H1 (cell line): Measurements from ENCODE around the gene CCDC93. TPM values are rescaled to one million over a fixed set of nuclear protein-coding genes. Genes with fewer than 3 reads are reported as not detected.

Experiments
- CTCF ChIA-PET: fragments of 300-600 bp; sonication (Branson Sonifier 250); formaldehyde crosslinking; loops from one replicate; lab custom pipeline; 2021; ENCODE audit not compliant: partially characterized antibody; lab: Charles Lee
- POLR2A ChIA-PET: fragments of 300-600 bp; sonication (Branson Sonifier 250); formaldehyde crosslinking; loops from one replicate; lab custom pipeline; 2021; ENCODE audit warnings: inconsistent platforms; ENCODE audit not compliant: partially characterized antibody; lab: Charles Lee
- DNase-seq, 2 experiments: peaks; one replicate each; pipeline versions ENCODE4 v3.0.0 to v3.0.0-alpha.2; 2010 to 2022; ENCODE audit warnings: low spot score in 2 of 2, low read depth in 1 of 2, mixed read lengths in 1 of 2
- FAIRE-seq: peaks from 2 replicates; lab custom pipeline; 2011; peaks lifted over from hg19 to GRCh38; lab: Jason Lieb, UNC
- H2AFZ ChIP-seq: 2 replicates; pipeline ENCODE4 v1.8.1; 2012; ENCODE audit warnings: low read length, inconsistent platforms
- H2AK5ac ChIP-seq: 2 replicates; pipeline ENCODE4 v1.6.1; 2013; ENCODE audit warnings: low read depth, low read length
- H2BK120ac ChIP-seq: replicated peaks from 2 replicates; pipeline ENCODE3; 2013; ENCODE audit warnings: low read depth, low read length, inconsistent platforms
- H2BK12ac ChIP-seq: 2 replicates; pipeline ENCODE4 v1.6.1; 2013; ENCODE audit warnings: low read depth, low read length
- H2BK15ac ChIP-seq: 2 replicates; pipeline ENCODE4 v1.6.1; 2013; ENCODE audit warnings: low read length
- H2BK20ac ChIP-seq: 2 replicates; pipeline ENCODE4 v1.6.1; 2013; ENCODE audit warnings: low read length
- H2BK5ac ChIP-seq: 2 replicates; pipeline ENCODE4 v1.6.1; 2013; ENCODE audit warnings: low read depth, low read length
- H3K14ac ChIP-seq: 2 replicates; pipeline ENCODE4 v1.6.1; 2013; ENCODE audit warnings: inconsistent platforms; ENCODE audit not compliant: insufficient read length
- H3K18ac ChIP-seq: 2 replicates; pipeline ENCODE4 v1.6.1; 2013; ENCODE audit warnings: low read length; ENCODE audit errors: extremely low read depth
- H3K23ac ChIP-seq: 2 replicates; pipeline ENCODE4 v1.6.1; 2013; ENCODE audit warnings: inconsistent platforms; ENCODE audit not compliant: insufficient read length
- H3K23me2 ChIP-seq: 2 replicates; pipeline ENCODE4 v1.6.1; 2013; ENCODE audit warnings: low read depth, low read length
- H3K27ac ChIP-seq: 2 replicates; pipeline ENCODE4 v1.6.1; 2011; ENCODE audit warnings: low read depth, low read length, inconsistent platforms
- H3K27me3 ChIP-seq, 4 experiments: replicated peaks in 1 of 4; 1 replicate in 1 of 4; 2 replicates in 3 of 4; pipeline versions ENCODE4 v1.6.1 to v1.8.1; 2011 to 2013; ENCODE audit warnings: low read length in 3 of 4, mild to moderate bottlenecking in 3 of 4, inconsistent platforms in 2 of 4, mixed read lengths in 2 of 4, moderate library complexity in 1 of 4; ENCODE audit not compliant: control insufficient read depth in 3 of 4, insufficient read depth in 3 of 4; ENCODE audit errors: extremely low read depth in 1 of 4
- H3K36me3 ChIP-seq, 4 experiments: 2 replicates each; pipeline versions ENCODE4 v1.6.1 to v1.8.1; 2011 to 2013; ENCODE audit warnings: mild to moderate bottlenecking in 4 of 4, low read length in 3 of 4, moderate library complexity in 2 of 4, control low read depth in 1 of 4, inconsistent platforms in 1 of 4; ENCODE audit not compliant: insufficient read depth in 4 of 4, control insufficient read depth in 2 of 4
- H3K4ac ChIP-seq: replicated peaks from 2 replicates; pipeline ENCODE3; 2013; ENCODE audit warnings: low read length, low read depth, mixed read lengths, inconsistent platforms; ENCODE audit not compliant: insufficient read length
- H3K4me1 ChIP-seq, 4 experiments: replicated peaks in 1 of 4; 1 replicate in 1 of 4; 2 replicates in 3 of 4; pipeline versions ENCODE4 v1.6.1 to v1.8.1; 2011 to 2013; ENCODE audit warnings: low read length in 3 of 4, inconsistent platforms in 2 of 4, mixed read lengths in 1 of 4; ENCODE audit not compliant: insufficient read depth in 4 of 4, control insufficient read depth in 3 of 4
- H3K4me2 ChIP-seq, 2 experiments: 2 replicates each; pipeline versions ENCODE4 v1.6.1 to v1.8.1; 2011 to 2013; ENCODE audit warnings: low read depth in 2 of 2, low read length in 2 of 2, control low read depth in 1 of 2, inconsistent platforms in 1 of 2, mild to moderate bottlenecking in 1 of 2; ENCODE audit not compliant: insufficient read depth in 1 of 2
- H3K4me3 ChIP-seq, 4 experiments: fragments of 200-600, 300-600 bp in 1 of 4; sonication (generic), shearing (Covaris generic), sonication (Bioruptor Twin) in 1 of 4; 2 replicates each; pipeline versions ENCODE4 v1.5.1 to v1.8.1; 2011 to 2016; ENCODE audit warnings: low read length in 4 of 4, low read depth in 3 of 4, control low read depth in 2 of 4, inconsistent platforms in 2 of 4, mild to moderate bottlenecking in 2 of 4, mixed read lengths in 1 of 4, moderate library complexity in 1 of 4; ENCODE audit not compliant: insufficient read depth in 2 of 4; ENCODE audit errors: extremely low read depth in 1 of 4
- H3K56ac ChIP-seq: replicated peaks from 2 replicates; pipeline ENCODE3; 2013; ENCODE audit warnings: low read depth, mild to moderate bottlenecking, mixed read lengths, low read length, inconsistent platforms; ENCODE audit not compliant: insufficient read length
- H3K79me1 ChIP-seq: 2 replicates; pipeline ENCODE4 v1.6.1; 2013; ENCODE audit warnings: low read depth, low read length, control low read depth
- H3K79me2 ChIP-seq, 2 experiments: 2 replicates each; pipeline versions ENCODE4 v1.6.1 to v1.8.1; 2012 to 2013; ENCODE audit warnings: low read length in 2 of 2, mild to moderate bottlenecking in 2 of 2, inconsistent platforms in 1 of 2; ENCODE audit not compliant: insufficient read depth in 2 of 2, control insufficient read depth in 1 of 2
- H3K9ac ChIP-seq, 4 experiments: replicated peaks in 1 of 4; 1 replicate in 1 of 4; 2 replicates in 3 of 4; pipeline versions ENCODE4 v1.6.1 to v1.8.1; 2011 to 2013; ENCODE audit warnings: low read depth in 3 of 4, low read length in 3 of 4, control low read depth in 2 of 4, mild to moderate bottlenecking in 2 of 4, moderate library complexity in 2 of 4, inconsistent platforms in 1 of 4; ENCODE audit errors: extremely low read depth in 1 of 4
- H3K9me3 ChIP-seq, 2 experiments: 2 replicates each; pipeline versions ENCODE4 v1.6.1 to v1.8.1; 2012 to 2013; ENCODE audit warnings: mild to moderate bottlenecking in 2 of 2, moderate library complexity in 2 of 2, control low read depth in 1 of 2, inconsistent platforms in 1 of 2, low read depth in 1 of 2, low read length in 1 of 2, mixed read lengths in 1 of 2; ENCODE audit not compliant: insufficient read depth in 2 of 2
- H4K20me1 ChIP-seq, 2 experiments: replicated peaks in 1 of 2; 2 replicates each; pipeline versions ENCODE3 to v1.8.1; 2011 to 2013; ENCODE audit warnings: inconsistent platforms in 2 of 2, low read length in 2 of 2, mild to moderate bottlenecking in 1 of 2; ENCODE audit not compliant: insufficient read depth in 2 of 2, control insufficient read depth in 1 of 2
- H4K5ac ChIP-seq: 2 replicates; pipeline ENCODE4 v1.6.1; 2013; ENCODE audit warnings: low read length, low read depth, mixed read lengths, inconsistent platforms; ENCODE audit not compliant: insufficient read length
- H4K8ac ChIP-seq: 2 replicates; pipeline ENCODE4 v1.8.0; 2013; ENCODE audit warnings: mild to moderate bottlenecking, moderate library complexity, low read length, inconsistent platforms; ENCODE audit not compliant: insufficient read depth; ENCODE audit errors: extremely low read depth
- H4K91ac ChIP-seq: replicated peaks from 2 replicates; pipeline ENCODE3; 2013; ENCODE audit warnings: low read length, mixed read lengths, inconsistent platforms; ENCODE audit not compliant: insufficient read length
- ATF2 ChIP-seq: IDR thresholded peaks from 2 replicates; pipeline ENCODE4 v1.6.1; 2012; ENCODE audit warnings: low read length, inconsistent platforms
- CBX8 ChIP-seq: fragments of 300-800, 300-1000 bp; sonication (generic); IDR thresholded peaks from 2 replicates; pipeline ENCODE4 v1.7.1; 2016; ENCODE audit warnings: low read depth, low read length, borderline replicate concordance
- CEBPB ChIP-seq: IDR thresholded peaks from 2 replicates; pipeline ENCODE4 v1.6.1; 2012; ENCODE audit warnings: low read depth, low read length
- GTF2F1 ChIP-seq: IDR thresholded peaks from 2 replicates; pipeline ENCODE4 v1.6.1; 2012; ENCODE audit warnings: low read depth, low read length, improper control_type of control experiment, borderline replicate concordance
- HDAC6 ChIP-seq: IDR thresholded peaks from one replicate; pipeline ENCODE4 v1.7.1; 2012; ENCODE audit warnings: low read depth, mild to moderate bottlenecking, inconsistent platforms, low read length, moderate library complexity
- JUN ChIP-seq: IDR thresholded peaks from 2 replicates; pipeline ENCODE4 v1.6.1; 2011; ENCODE audit warnings: low read depth, mild to moderate bottlenecking, improper control_type of control experiment, low read length
- KDM1A ChIP-seq: fragments of 200-600, 300-600 bp; sonication (generic); IDR thresholded peaks from 2 replicates; pipeline ENCODE4 v1.7.1; 2016; ENCODE audit warnings: mild to moderate bottlenecking, low read length, borderline replicate concordance
- MAFK ChIP-seq: IDR thresholded peaks from 2 replicates; pipeline ENCODE4 v1.6.1; 2012; ENCODE audit warnings: low read depth, mild to moderate bottlenecking, improper control_type of control experiment, low read length
- RBBP5 ChIP-seq: IDR thresholded peaks from 2 replicates; pipeline ENCODE4 v1.7.1; 2012; ENCODE audit warnings: low read depth, mild to moderate bottlenecking, inconsistent platforms, low read length, moderate library complexity, borderline replicate concordance
- RXRA ChIP-seq: IDR thresholded peaks from 2 replicates; pipeline ENCODE4 v1.6.1; 2011; ENCODE audit warnings: low read depth, mild to moderate bottlenecking, low read length, moderate library complexity; ENCODE audit not compliant: insufficient read depth
- SP2 ChIP-seq: IDR thresholded peaks from 2 replicates; pipeline ENCODE4 v1.6.1; 2012; ENCODE audit warnings: mild to moderate bottlenecking, low read length, inconsistent platforms
- SUZ12 ChIP-seq: fragments of 200-600 bp; sonication (generic); IDR thresholded peaks from 2 replicates; pipeline ENCODE4 v1.6.1; 2012; ENCODE audit warnings: mild to moderate bottlenecking, inconsistent platforms, low read length, moderate library complexity, mixed read lengths
- TEAD4 ChIP-seq: IDR thresholded peaks from 2 replicates; pipeline ENCODE4 v1.6.1; 2012; ENCODE audit warnings: low read depth, low read length, inconsistent platforms, mixed read lengths
- WGBS, 2 experiments: shearing (Covaris generic) in 1 of 2; methylation state at CpG; one replicate each; pipeline versions ENCODE4 v1.1.6 to v1.1.7; 2013 to 2015; ENCODE audit warnings: low lambda C conversion rate in 2 of 2, mixed read lengths in 2 of 2, inconsistent platforms in 1 of 2, low coverage in 1 of 2, missing lambda C conversion rate in 1 of 2; ENCODE audit not compliant: insufficient replicate concordance in 2 of 2, insufficient coverage in 1 of 2, insufficient read length in 1 of 2; ENCODE audit errors: extremely low coverage in 1 of 2, missing lambda C conversion rate in 1 of 2; 5-methylcytosine and 5-hydroxymethylcytosine counted together
- polyA plus RNA-seq, 7 experiments: library from polyadenylated mRNA; depleted of rRNA in 3 of 7; stranded (reverse) in 5 of 7; unstranded in 2 of 7; fragments of >200 nt in 5 of 7; fragments of 200-250 nt in 2 of 7; gene quantifications; 1 replicate in 5 of 7; 2 replicates in 1 of 7; 4 replicates in 1 of 7; pipeline versions ENCODE4 v1.2.1 to v1.2.3, GENCODE V29; 2011 to 2013; ENCODE audit warnings: missing spikeins in 2 of 7, mixed read lengths in 2 of 7
- total RNA-seq: library from RNA; stranded (reverse); fragmentation: NEBNext Ultra II Directional; extraction: Animal tissue kit (Norgen Biotek cat#: 25700); gene quantifications from 2 replicates; pipeline ENCODE4 v1.2.1, GENCODE V29; 2021

CCDC93 gene
- total and polyA plus RNA-seq, 2 of the 8 experiments (the other 6 are each of a cell fraction or from before 2014, with no cell fraction given), result 5.5 to 18.0 TPM

- H3K4me2 ChIP-seq, result no peak overlapping the region
- no peak overlapping the region for H3K56ac ChIP-seq
- H3K23ac ChIP-seq, result no peak overlapping the region
- H4K5ac ChIP-seq, result no peak overlapping the region
- no peaks in the 10 kb centered on the region for H3K4me1 ChIP-seq
- POLR2A ChIA-PET, result no interaction called here
- H2AK5ac ChIP-seq, result no peak overlapping the region
- no peak overlapping the region for H2BK20ac ChIP-seq
- no peak for FAIRE-seq
- no peaks in the 10 kb centered on the region for H3K27me3 ChIP-seq
- H4K8ac ChIP-seq, result no peak overlapping the region
- no peak overlapping the region for H3K18ac ChIP-seq
- H3K9me3 ChIP-seq, result no peaks in the 10 kb centered on the region
- no peak for TF ChIP-seq JUN
- no peak for TF ChIP-seq RBBP5
- TF ChIP-seq KDM1A, result no peak
- no peak for TF ChIP-seq ATF2
- TF ChIP-seq CEBPB, result no peak
- TF ChIP-seq CBX8, result no peak
- TF ChIP-seq TEAD4, result no peak
- no peak for TF ChIP-seq MAFK
- no peak for TF ChIP-seq SP2
- no peak for TF ChIP-seq RXRA
- no peak for TF ChIP-seq HDAC6
- TF ChIP-seq GTF2F1, result no peak
- TF ChIP-seq SUZ12, result no peak
- no peak overlapping the region for H2BK12ac ChIP-seq
- no peak overlapping the region for H3K9ac ChIP-seq
- no peak overlapping the region for H2BK120ac ChIP-seq
- H3K23me2 ChIP-seq, result no peaks in the 10 kb centered on the region
- WGBS, 2 experiments, result 73% methylated on average over 1 of the region's 1 CpG; no CpG with 5 or more reads in 1 of the 2 experiments
- no peak overlapping the region for H4K91ac ChIP-seq
- H3K79me2 ChIP-seq, result no peaks in the 10 kb centered on the region
- CTCF ChIA-PET, result interaction anchor here (1.3 kb wide), 1 partner anchor 10 kb away, joined by 6 read pairs; no protein-coding TSS in a partner anchor
- DNase-seq, result no peak
- no peak overlapping the region for H2BK15ac ChIP-seq
- no peaks in the 10 kb centered on the region for H4K20me1 ChIP-seq
- H3K4me3 ChIP-seq, result no peak overlapping the region
- no peak overlapping the region for H3K4ac ChIP-seq
- H2AFZ ChIP-seq, result no peak overlapping the region
- H2BK5ac ChIP-seq, result no peak overlapping the region
- peaks cover 0 to 5% (median 0%) of the 10 kb centered on the region in 4 experiments; a peak in 3 of 8 replicates for H3K36me3 ChIP-seq
- H3K14ac ChIP-seq, result no peak overlapping the region
- no peaks in the 10 kb centered on the region for H3K79me1 ChIP-seq
- no peak overlapping the region for H3K27ac ChIP-seq
These were observed 32.1 kb downstream of the CCDC93 start for GRCh38 chr2:117981810-117982209.
